GM18951 (cell line): Measurements from ENCODE around the gene DEAF1.

ENCODE experiments used
- POLR2A ChIP-seq: IDR thresholded peaks from 4 replicates; pipeline ENCODE4 v1.6.1; 2011; ENCODE audit warnings: mild to moderate bottlenecking; ENCODE audit not compliant: insufficient read length, insufficient read depth; ENCODE audit errors: extremely low read depth
- in situ Hi-C: fragments of 300-500 bp; cut with MboI; formaldehyde crosslinking; loops from one replicate; pipeline ENCODE4 v1.12.0; 2022; ENCODE audit warnings: low sequenced_read_pairs, mixed read lengths, inconsistent platforms; ENCODE audit not compliant: unreplicated experiment

Gene DEAF1

GRCh38 chr11:726278-727220, 31.5 kb upstream of the DEAF1 start:
- TF ChIP-seq POLR2A, result peak; percentile 29
- in situ Hi-C loops, result no loop called here

GRCh38 chr11:725624-726202, 30.7 kb upstream of the DEAF1 start:
- no peak for TF ChIP-seq POLR2A
- in situ Hi-C loops, result no loop called here

DNA sequence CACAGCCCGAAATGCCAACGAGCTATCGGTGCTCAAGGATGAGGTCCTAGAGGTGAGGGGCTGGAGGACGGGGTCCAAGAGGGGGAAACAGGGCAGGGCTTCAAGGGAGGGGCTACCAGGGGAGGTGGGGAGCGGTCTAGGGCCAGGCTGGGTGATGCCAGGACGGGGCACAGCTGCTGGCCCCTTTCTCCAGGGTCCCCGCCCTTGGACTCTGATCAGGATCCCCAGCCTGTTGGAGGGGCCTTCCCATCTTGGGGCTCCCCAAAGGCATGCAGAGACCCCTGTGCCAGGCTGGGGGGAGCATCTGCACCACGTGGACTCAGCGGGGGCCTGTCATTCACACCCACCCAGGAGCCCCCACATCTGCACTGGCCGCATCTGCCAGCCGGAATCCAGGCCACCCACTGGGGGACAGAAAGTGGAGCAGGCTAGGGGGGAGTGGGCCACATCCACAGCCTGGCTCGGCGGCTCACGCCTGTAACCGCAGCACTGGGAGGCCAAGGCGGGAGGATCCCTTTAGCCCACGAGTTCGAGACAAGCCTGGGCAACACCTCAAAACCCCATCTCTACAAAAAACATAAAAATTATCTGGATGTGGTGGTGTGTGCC, 29.9 kb upstream of the DEAF1 start:
- in situ Hi-C loops, result no loop called here
- no peak for TF ChIP-seq POLR2A

DNA sequence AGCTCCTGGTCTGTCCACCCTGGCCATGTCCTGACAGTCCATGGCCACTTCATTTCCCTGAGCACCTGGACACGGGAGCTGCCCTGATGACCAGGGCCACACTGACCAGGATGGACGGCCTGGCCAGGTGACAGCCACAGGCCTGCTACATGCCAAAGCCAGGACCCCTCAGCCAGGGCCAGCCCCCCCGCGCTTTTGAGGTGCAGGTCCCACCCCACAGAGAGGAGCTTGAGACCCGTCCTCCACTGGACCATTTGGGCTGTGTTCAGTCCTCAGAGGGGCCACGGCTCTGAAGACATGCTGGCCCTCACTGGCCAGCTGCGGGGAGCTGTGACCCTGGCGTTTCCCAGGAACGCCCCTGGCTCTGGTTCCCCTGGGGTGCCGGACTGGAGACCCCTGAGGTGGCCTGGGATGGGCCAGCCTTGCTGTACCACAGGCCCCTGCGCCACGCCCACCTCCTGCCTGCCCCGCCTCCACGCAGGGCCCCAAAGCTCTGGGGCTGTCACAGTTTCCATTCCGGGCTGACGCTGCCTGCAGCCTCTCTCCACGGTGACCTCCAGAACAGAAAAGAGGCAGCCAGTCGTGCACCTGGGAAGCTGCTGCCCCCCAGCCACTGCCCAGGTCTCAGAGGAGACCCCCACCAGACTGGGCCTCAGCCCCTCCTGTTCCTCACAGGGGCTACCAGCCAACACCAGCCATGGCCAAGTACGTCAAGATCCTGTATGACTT, 29.2 kb upstream of the DEAF1 start:
- TF ChIP-seq POLR2A, result no peak
- in situ Hi-C loops, result no loop called here

DNA sequence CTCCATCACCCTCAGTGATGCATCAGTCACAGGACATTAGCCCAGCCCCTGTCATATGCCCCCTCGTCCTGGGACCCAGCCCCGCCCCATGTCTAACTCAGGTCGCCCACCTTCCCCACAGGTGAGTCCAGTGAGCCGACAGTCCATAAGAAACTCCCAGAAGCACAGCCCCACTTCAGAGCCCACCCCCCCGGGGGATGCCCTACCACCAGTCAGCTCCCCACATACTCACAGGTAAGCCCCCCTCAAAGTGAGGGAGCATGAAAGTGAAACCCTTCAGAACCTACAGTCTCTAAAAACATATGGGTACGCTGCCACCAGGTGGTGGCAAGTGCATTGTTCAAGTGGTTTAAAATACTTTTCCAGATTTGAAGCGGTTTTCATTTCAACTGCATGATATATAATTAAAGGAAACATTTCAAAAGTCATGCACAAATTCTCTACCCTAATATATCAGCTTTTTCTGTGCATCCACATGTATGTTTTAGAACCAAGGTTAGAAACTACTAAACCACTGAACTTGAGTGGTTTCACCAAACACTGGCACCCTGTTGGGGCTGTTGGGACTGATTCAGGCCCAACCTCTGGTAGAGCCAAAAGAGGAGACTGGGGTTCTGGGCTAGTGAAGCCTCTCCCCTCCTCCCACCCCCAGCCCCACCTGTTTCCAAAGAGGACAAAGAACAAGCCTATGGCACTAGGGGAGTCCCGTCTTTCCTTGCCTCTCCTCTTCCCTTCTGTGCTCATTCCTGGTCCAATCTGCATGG, 28.3 kb upstream of the DEAF1 start:
- in situ Hi-C loops, result no loop called here
- TF ChIP-seq POLR2A, result no peak

- in situ Hi-C loops, result no loop called here
- no peak for TF ChIP-seq POLR2A
Observed at GRCh38 chr11:722346-722811, 27.4 kb upstream of the DEAF1 start.

GRCh38 chr11:721741-722345, 26.8 kb upstream of the DEAF1 start:
- in situ Hi-C loops, result no loop called here
- TF ChIP-seq POLR2A, result no peak

DNA sequence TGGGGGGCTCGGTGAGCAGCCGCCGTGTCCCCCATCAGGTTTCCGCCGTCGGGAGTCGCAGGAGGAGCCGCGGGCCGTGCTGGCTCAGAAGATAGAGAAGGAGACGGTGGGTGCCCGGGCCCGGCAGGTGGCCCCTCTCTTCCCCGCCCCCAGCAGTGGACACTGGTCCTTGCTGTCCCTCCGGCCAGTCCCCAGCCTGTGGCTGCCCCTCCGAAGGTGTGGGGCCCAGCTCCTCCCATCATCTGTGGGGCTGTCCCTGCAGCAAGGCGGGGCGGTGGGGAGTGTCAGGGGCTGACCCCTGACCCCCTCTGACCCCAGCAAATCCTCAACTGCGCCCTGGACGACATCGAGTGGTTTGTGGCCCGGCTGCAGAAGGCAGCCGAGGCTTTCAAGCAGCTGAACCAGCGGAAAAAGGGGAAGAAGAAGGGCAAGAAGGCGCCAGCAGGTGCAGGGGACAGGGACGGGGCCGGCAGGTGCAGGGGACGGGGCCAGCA, 26.3 kb upstream of the DEAF1 start:
- in situ Hi-C loops, result no loop called here
- TF ChIP-seq POLR2A, result no peak

- in situ Hi-C loops, result no loop called here
- no peak for TF ChIP-seq POLR2A
Observed at GRCh38 chr11:720642-721246, 25.7 kb upstream of the DEAF1 start.

- in situ Hi-C loops, result no loop called here
Observed at GRCh38 chr11:720017-720641, 25.1 kb upstream of the DEAF1 start.

More at GRCh38 chr11:720017-720641, 25.1 kb upstream of the DEAF1 start:
- TF ChIP-seq POLR2A, result no peak
